HG03196 (cell line): ENCODE data around the gene TIFAB.
"Not testable (repeated sequence)": the region's sequence is repeated elsewhere in the genome, so short reads cannot be mapped to it uniquely, and the experiment has no call there.

ENCODE experiments used
- ATAC-seq: cut with Tn5 transposase; IDR thresholded peaks from one replicate; pipeline ENCODE4 v1.9.1; 2021; ENCODE audit not compliant: unreplicated experiment

TIFAB gene, protein sequence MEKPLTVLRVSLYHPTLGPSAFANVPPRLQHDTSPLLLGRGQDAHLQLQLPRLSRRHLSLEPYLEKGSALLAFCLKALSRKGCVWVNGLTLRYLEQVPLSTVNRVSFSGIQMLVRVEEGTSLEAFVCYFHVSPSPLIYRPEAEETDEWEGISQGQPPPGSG

DNA sequence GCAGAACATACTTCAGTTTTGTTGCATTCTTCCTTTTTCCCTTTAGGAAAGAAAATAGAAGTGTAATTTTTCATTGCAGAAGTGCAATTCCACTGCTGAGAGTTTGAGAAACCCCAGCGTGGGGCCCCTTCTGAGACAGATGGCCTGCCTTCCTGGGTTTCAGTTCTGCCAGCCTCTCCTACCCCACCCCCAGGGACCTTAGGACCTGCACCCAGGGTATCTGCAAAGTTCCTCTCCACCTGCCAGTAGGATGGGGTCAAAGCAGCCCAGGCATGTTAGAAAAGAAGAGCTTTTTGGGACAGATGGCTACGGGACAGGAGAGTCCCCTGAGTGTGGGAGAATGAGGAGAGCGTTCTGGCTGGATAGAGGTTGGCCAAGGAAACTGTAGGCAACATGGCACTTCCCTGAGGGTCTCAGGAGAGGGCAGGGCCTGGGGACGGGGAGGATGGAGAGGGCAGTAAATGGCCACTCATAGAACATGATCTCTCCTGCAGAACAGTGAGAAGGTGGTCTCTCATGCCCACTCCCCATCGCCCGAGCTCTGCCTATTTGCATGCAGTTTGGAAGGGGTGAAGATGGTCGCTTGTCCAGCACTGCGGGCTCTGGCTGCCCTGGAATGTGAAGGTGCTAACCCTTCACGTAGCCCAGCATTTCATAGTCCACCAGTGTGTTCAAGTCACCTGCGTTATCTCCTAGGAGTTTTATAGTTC lies at the start of gene TIFAB:
Gene TIFAB, minus strand, starts transcription at position 31 of the 710 bp plus-strand sequence. CDS start 2,412 bp downstream, outside the sequence.
- no peak for ATAC-seq

DNA sequence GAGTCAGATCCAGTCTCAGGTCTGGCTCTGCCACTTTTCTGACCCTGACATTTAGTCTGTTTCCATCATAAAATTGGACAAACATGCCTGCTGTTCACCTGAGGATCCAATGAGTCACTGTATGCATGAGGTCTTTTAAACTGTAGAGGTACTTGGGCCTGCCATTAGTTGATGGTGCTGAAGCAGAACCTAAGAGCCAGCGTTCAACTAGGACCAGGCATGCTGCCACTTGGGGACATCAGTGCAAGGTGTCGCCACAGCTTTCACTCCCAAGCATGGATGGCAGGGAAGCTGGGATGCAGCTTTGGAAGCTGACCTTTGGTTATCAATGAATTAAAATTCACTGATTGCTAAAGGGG lies 46.5 kb upstream of the TIFAB start:
- ATAC-seq = no peak

DNA sequence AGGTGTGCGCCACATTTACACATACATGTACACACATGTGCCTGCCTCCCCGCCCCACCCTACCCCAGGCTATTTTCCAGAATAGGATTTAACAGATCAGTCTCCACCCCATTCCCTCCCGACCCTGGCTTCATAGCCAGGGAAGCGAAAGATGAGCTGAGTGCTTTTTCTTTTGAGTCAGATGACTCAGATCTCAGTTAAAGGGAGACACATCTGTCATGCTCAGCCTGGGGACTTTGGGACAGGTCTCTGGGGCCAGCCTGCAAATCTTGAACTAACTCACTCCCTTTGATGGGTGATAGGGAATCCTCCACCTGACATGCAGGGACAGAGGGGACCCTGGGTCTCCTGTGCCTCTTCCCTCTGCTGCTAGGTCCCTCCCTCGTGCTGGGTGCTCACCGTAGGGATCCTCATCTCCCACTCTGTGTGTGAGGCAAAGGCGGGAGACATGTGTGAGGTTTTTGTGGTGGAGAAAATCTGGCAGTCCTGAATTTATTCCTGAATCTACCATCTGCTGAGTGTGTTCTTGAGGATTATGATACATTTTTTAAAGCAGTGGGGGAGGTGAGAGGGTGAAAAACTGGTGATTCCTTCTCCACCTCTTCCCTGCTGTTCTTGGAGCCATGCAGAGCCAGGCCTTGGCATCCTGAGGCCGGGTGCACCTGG lies 46.0 kb upstream of the TIFAB start:
- no peak for ATAC-seq

DNA sequence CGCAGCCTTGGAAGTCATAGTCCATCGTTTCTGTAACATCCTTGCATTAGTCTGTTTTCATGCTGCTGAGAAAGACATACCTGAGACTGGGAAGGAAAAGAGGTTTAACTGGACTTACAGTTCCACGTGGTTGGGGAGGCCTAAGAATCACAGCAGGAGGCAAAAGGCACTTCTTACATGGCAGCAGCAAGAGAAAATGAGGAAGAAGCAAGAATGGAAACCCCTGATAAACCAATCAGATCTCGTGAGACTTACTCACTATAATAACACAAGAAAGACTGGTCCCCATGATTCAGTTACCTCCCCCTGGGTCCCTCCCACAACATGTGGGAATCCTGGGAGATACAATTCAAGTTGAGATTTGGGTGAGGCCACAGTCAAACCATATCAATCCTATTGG lies 43.4 kb upstream of the TIFAB start:
- not testable (repeated sequence) for ATAC-seq

DNA sequence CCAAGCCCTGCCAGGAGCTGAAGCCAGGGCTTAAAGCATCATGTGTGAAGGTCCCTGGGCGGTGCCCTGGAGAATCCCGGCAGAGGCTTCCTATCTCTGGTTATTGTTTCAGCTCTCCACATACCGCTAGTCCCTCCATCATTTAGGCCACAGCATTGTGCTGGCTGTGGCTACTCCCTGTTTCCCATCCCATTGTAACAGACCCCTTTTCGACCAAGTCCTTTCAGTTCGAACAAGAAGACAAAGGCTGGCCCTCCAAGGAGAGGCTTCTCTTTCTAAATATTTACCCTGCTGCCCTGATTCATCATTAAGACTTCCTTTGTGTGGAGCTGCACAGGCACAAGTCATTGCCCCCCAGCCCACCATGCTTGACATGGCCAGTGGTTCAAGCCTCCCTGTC lies 42.0 kb upstream of the TIFAB start:
- no peak for ATAC-seq

DNA sequence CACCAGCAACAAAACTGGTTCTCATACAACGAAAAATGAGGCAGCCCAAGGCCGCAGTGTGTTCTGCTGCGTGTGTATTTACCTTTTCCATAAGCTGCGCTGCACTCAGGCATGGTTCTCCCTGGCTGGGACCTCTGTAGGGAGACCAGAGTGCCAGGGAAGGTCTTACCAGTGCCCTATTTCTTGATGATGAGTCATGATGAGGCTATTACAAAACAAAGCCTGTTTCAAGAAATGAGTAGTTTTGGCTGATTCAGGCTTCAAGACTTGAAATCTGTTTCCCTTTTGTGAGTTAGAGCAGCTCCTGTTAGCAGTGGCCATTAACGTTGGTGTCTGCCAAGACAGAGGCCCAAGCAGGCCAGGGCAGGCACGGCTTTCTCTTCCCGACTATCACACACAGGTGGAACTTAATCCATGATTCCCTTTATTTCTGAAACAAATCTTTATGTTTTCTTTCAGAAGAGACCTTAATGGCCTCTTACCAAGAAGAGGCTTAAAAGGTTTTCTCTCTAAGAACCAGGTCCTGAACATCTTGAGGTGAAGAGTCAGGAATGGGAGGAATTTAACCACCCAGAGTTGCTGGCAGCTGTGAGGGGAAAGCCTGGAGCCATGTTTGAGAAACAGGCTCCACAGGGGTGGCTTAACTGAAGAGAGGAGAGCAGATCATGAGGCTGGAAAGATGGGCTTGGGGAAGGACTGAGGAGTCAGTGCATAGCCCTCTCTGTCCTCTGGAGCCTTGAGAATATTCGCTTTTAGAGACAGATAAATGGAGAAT lies 41.4 kb upstream of the TIFAB start:
- ATAC-seq = no peak

DNA sequence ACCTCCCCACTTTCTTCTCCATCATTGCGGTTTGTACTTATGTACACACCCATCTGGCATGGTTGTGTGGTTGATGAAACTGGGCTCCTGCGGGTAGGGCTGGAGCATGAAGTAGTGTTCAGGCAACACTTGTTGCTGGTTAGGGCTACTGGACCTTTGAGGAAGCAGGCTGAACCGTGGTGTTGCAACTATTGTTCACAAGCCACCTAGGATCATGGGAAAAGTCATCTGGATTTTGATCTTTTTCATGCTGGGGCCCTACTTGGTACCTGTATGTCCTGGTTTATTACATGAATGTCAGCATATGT lies 40.1 kb upstream of the TIFAB start:
- no peak for ATAC-seq

DNA sequence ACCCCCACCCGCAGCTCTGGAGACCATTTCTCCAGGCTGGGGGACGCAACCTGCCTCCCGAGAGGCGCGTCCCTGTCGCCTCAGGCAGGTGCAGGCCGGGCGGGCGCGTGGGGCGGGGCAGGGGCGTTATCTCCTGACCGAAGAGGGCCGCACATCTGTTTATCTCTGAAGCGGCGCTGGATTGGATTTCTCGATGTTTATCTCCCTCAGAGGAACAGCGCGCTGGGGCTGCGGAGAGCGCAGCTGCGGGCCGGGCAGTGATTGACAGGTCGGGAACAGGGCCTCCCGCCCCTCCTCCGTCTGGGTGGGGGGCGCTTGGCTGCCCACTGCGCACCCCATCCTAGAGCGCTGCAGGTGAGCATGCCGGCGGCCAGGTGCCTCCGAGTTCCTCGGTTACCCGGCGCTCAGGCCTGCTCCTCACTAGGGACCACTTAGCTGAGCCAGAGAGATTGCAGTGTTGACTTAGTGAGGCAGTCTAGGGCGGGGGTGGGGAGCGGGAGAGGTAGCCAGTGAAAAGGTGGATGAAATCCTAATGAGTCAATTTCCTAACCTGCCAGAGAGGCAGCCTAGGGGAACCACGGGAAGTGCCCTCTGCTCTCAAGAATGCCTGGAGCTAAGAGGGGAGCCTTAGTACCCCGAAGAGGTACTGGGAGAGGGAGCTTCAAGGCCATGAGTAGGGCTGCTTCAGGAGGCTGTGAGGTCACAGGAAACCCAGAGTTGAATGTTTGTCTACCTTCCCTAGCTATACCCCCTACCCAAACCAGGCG lies 39.6 kb upstream of the TIFAB start:
- no peak for ATAC-seq

DNA sequence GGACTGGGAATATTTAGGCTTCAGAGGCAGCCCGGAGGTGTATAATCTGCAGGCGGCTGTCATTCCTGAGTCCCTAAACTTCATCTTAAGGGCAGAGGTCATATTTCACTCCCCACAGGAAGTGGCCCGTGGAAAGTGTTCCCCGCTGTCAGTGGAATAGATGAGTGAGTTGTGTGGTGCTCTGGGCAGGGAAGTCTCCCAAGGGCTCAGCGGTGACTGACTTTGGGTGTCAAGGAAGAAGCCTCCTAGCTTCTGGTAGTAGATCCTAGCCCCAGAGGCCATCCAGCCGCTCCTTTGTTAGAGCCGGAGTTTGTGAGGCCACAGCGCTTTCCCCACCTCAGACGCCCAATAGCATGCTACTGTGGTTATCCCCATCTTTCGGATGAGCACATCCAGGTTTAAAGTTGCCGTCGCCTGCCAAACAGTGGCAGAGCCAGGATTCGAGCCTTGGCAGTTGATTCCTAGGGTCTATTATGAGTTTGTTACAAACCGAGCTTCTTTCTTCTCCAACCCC lies 38.9 kb upstream of the TIFAB start:
- no peak for ATAC-seq

DNA sequence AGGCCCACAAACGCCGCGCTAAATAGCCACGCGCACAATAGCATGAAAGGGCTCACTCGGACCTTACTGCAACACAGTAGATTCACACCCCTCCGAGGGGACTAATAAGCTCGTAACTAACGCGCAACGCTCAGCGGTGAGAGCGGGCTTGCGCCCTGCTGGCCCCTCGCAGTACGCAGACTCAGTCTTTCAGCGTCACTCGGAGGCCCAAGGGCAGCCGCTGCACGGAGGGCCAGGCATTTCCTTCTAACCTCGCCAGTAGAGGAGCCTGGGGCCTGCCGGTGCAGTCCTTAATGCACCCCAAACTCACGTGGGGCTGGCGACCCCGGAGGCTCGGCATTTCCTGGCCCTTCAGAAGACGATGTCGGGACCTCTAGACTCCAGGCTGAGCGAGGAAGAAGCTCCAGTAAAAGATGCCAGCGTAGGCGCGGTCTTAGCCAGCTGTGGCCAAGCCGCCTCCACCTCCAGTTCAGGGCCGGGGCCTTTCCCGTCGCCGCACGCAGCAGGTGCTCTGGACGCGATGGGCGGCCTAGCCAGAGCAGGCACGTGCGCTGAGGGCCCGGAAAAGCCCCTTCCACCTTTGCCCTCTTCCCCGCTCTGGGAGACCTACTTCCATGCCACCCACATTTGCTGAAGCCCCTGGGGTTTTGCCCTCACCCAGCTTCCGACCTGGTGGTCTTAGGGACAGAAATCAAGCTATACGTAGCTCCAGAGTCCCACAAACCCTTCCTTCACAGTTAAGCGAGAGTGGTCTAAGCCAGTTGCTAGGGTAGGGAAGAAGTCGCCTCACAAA lies 38.3 kb upstream of the TIFAB start:
- ATAC-seq = no peak

DNA sequence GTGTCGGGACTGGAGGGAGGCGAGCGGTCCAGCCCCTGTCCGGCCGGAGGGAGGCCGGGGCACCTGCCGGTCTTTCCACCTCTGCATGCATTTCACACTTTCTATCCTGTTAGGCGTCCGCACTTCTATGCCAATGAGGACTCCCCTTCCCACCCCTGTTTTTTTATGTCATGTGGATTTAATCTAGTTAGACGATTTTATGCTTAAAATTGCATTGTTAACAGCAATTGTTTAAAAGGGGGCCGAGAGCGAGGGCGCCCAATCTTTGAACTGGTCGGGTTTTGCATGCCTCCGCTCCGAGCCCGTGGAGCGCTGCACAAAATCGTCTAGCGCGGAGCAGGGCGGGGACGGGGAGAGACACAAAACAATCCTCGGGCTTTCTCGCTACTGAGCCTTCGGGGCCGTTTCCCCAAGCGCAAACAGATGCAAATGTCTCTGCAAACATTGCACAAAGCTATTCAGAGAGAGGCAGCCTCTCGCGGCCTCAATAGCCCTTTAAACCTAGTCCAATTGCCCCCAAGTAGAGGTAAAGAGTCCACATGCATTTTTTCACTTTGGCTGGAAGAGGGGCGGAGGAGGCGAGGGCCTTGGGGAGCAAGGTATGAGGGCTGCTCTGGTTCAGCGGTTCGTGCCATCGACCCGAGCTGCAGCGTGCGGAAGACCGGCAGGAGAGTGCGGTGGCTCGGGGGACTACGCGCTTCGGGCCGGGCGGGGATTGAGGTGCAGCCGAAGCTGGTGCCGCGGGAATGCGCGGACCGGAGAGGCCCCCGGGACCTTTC lies 37.5 kb upstream of the TIFAB start:
- no peak for ATAC-seq

DNA sequence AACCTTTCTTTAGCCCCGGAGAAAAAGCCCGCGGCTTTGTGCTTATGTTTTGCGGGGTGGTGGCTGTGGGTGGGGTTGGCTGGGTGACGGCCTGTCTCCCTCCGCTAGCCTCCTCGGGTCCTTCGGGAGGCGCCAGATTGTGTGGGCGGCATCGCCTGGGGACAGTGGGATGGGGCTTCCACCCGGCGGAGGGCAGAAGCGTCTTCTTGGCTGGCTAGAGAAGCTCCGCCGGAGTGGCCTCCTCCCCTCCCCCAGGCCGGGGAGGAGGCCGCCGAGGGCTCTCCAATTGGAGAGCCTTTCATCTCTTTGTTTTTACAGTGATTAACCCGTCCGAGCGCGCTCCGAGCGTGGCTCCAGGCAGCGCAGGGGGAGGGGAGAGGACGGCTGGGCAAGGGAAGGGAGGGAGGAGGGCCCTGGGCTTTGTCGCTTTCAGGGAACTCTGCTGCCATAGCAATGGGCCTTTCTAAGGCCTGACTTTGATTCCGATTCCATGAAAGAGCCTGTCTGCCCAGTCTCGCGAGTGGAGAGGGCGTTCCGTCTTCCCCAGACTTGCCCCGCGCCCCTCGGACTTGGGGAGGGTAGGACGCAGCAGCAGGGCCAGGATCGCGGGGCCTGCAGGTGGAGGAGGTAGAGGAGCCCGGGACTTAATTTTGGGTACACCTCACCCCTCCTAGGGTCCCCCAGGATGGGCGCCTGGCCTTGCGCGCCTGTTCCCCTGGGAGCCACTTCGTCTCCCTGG lies 36.7 kb upstream of the TIFAB start:
- ATAC-seq = no peak

DNA sequence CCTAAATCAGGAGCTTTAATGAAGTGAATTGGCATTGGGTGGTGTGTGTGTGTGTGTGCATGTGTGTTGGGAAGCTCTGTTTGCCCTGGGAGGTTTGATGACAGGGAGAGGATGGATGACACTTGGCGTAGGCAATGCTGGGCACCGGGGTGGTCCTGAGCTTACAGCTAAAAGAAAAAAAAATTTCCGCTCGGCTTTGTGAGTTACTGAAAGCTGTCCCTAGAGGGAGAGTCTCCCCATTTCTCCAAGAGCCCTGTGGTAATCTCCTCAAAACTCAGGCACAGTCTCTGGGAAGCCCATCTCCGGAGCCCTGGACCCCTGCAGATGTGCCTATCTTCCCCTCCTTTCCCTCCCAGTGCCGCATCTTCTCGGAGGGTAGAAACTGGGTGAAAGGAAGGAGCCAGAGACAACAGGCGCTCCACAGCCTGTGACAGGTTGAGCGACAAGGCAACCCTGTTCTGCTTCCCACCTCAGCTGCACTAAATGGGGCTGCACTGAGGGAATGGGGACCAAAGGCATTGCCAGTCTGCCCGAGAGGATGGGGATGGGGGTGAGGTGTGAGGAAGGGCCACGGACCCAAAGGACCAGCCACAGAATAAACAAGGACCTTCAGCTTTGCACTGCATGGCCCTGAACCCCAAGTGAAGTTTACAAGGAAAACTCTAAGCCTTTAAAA lies 35.8 kb upstream of the TIFAB start:
- ATAC-seq = no peak

DNA sequence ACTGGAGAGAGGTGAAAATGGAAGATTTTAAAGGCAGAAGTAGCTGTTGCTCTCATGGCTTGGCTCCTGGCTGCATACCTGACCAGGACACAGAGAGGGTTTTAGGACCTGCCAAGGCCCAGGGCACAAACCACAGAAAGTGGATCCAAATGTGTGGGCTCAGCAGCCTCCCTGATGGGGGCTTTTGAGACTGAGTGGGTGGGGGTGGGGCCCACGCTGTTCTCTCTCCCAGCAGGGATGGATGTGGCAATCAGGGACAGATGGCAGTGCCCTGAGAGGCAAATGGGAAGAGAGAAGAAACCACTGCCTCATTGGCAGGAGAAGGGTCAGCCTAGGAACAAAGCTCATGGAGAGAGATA lies 34.9 kb upstream of the TIFAB start:
- no peak for ATAC-seq

DNA sequence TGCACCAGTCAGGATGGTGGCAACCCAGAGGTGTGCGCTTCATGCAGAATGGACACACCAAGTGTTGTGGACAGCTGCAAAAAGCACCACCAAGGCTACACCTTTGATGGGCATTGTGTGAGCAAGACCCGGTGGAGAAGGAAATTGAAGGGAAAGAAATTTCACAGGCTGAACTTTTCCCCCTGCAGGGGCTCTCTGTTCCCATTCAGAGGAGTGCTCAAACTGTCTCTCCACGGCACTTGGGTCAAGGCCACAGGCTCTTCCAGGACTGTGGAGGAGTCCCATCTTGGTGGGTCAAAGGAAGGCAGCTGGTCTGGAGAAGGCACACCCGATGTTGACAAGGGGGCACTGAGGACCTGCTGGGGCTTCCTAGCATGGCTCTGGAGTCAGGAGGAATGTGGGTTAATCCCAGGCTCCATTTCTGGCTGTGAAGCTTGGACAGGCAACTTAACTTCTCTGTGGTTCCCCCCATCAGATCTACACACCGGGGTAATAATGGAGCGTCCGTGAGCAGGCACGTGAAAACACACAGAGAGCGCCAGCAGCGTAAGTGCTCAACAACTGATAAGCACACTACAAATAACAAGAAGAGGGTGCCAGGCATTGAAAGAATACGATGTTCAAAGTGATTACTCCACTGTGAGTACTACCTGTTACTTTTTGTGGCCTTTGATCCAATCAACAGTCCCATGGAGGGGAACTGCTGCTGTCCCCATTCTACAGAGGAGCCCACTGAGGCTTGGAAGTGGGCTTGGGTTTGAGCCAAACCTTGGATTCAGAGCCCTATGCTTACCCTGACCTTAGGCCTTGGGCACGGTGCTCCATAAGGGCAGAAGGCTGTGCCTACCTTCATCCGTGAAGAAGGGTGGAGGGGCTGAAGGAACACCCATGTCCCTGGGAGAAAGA lies 34.2 kb upstream of the TIFAB start:
- ATAC-seq = no peak

DNA sequence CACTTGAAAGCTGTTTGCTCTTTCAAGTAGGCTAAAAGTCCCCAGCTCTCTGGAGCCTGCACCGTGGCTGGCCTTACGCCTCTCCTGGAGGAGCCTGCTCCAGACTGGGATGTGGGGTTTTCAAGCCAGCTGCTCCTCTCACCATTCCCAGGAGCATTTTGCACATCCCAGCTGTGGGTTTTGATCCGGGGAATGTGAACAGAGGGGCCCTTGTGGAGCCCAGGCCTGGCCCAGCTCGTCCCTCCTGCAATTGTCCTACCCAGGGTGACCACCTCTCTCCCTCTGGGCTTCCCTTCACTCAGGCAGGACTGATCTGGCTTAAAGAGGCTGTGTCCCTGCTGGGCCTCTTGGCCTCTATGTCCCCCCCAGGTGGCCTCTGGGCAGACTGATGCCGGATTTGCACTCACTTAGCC lies 32.5 kb upstream of the TIFAB start:
- no peak for ATAC-seq

DNA sequence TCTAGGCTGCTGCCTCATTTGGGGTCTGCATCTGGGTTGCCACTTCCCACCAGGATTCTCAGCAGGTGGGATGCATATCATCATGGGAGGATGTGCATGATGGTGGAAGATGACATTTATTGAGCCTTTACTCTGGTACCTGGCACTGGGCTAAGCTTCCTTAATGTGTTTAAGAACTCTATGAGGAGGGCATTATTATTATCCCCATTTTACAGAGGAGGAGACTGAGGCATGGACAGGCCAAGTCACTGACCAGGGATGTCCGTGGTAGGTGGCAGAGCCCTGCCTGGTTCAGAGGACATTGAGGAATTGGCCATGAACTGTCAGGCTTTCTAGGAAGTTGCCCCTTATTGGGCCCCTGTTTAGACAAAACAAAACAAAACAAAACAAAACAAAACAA lies 31.1 kb upstream of the TIFAB start:
- no peak for ATAC-seq
